Activated naive CD4-positive, alpha-beta T cell treated with anti-CD3 and anti-CD28 coated beads, Interleukin-2, amount 10 ng/mL, durations not matched to agents 7 days and 5 days (primary cell): Measurements from ENCODE around the gene MYO10.
"Not testable (repeated sequence)": the region's sequence is repeated elsewhere in the genome, so short reads cannot be mapped to it uniquely, and the experiment has no call there.

Experiments used
- CTCF ChIA-PET: fragments of 350-600 bp; sonication (Branson Sonifier 250); formaldehyde crosslinking; loops from one replicate; lab custom pipeline; 2021; ENCODE audit warnings: antibody characterized with exemption; lab: Charles Lee
- DNase-seq: peaks from one replicate; pipeline ENCODE4 v3.0.0-alpha.2; 2020
- H3K27ac Mint-ChIP-seq: one replicate; pipeline ENCODE4 v1.8.0; 2021; ENCODE audit warnings: mild to moderate bottlenecking, moderate library complexity, mixed read lengths
- H3K27me3 Mint-ChIP-seq: one replicate; pipeline ENCODE4 v1.8.0; 2021; ENCODE audit warnings: mild to moderate bottlenecking, mixed read lengths
- H3K36me3 Mint-ChIP-seq: one replicate; pipeline ENCODE4 v1.8.0; 2021; ENCODE audit warnings: mixed read lengths
- H3K4me1 Mint-ChIP-seq: one replicate; pipeline ENCODE4 v1.8.0; 2021; ENCODE audit warnings: mixed read lengths
- H3K4me3 Mint-ChIP-seq: one replicate; pipeline ENCODE4 v1.8.0; 2021; ENCODE audit warnings: mild to moderate bottlenecking, moderate library complexity, mixed read lengths
- H3K9me3 Mint-ChIP-seq: one replicate; pipeline ENCODE4 v1.8.0; 2021; ENCODE audit warnings: mixed read lengths

MYO10 gene

GRCh38 chr5:16663840-16664239, 272.2 kb downstream of the MYO10 start:
- no peaks in the 10 kb centered on the region for H3K36me3 Mint-ChIP-seq
- CTCF ChIA-PET, result interaction anchor here (0.6 kb wide), 1 partner anchor 529 kb away, joined by 4 read pairs; no protein-coding TSS in a partner anchor
- DNase-seq, result no peak
- H3K27me3 Mint-ChIP-seq, result peaks cover 13% of the 10 kb centered on the region
- H3K4me1 Mint-ChIP-seq, result peaks cover 2% of the 10 kb centered on the region
- no peaks in the 10 kb centered on the region for H3K9me3 Mint-ChIP-seq
- no peak overlapping the region for H3K27ac Mint-ChIP-seq
- no peak overlapping the region for H3K4me3 Mint-ChIP-seq

DNA sequence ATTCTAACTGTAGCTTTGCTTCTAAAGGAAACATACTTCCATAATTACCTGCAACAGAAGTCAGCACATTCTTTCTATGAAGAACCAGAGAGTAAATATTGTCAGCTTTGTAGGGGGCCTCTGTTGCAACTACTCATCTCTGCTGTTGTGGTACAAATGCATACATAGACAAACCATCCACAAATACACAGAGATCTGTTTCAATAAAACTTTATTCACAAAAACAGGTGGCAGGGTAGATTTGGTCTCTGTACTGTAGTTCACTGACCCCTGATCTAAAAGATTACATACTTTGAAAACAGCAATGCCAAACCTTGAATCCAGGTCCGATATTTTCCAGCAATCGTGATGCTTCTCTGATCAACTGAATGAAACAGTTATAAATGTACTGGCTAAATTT, 274.4 kb downstream of the MYO10 start:
- Mint-ChIP-seq H3K4me1 (peaks cover under 1% of the 10 kb centered on the region), H3K4me3 (no peak overlapping the region), H3K36me3 (no peaks in the 10 kb centered on the region), H3K9me3 (no peaks in the 10 kb centered on the region), H3K27me3 (peaks cover 14% of the 10 kb centered on the region), H3K27ac (no peak overlapping the region)
- DNase-seq, result no peak
- CTCF ChIA-PET, result interaction anchor here (0.8 kb wide), 1 partner anchor 205 kb away, joined by 4 read pairs; no protein-coding TSS in a partner anchor

GRCh38 chr5:16660982-16661381, 275.1 kb downstream of the MYO10 start:
- Mint-ChIP-seq H3K27ac (no peak overlapping the region), H3K9me3 (no peaks in the 10 kb centered on the region), H3K4me1 (no peaks in the 10 kb centered on the region), H3K4me3 (no peak overlapping the region), H3K27me3 (peaks cover 10% of the 10 kb centered on the region), H3K36me3 (no peaks in the 10 kb centered on the region)
- CTCF ChIA-PET, result interaction anchor here (0.8 kb wide), 1 partner anchor 204 kb away, joined by 4 read pairs; no protein-coding TSS in a partner anchor
- DNase-seq, result no peak

DNA sequence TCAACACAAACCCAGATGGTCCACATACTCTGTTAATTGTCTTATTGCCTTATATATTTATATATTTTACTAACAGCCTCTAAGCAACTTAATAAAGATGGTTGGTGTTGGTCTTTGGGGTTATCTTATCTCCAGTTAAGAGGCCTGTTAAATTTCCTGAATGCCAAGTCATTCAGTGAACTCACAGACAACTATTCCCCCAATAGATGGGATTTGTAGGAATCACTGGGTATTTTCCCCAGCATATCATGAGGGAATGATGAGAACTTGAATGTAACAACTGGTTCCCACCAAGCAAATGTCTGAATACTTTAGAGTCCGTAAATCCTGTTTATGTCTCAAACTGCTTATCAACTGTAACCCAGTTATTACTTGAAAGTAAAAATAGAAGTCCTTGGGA, 276.6 kb downstream of the MYO10 start:
- DNase-seq, result no peak
- CTCF ChIA-PET, result no interaction called here
- Mint-ChIP-seq H3K27me3 (peaks cover 9% of the 10 kb centered on the region), H3K4me1 (no peaks in the 10 kb centered on the region), H3K4me3 (no peak overlapping the region), H3K27ac (no peak overlapping the region), H3K36me3 (no peaks in the 10 kb centered on the region), H3K9me3 (no peaks in the 10 kb centered on the region)

- Mint-ChIP-seq H3K4me3 (no peak overlapping the region), H3K4me1 (no peaks in the 10 kb centered on the region), H3K27me3 (peaks cover 6% of the 10 kb centered on the region), H3K36me3 (no peaks in the 10 kb centered on the region), H3K27ac (no peak overlapping the region), H3K9me3 (no peaks in the 10 kb centered on the region)
- CTCF ChIA-PET, result interaction anchor here (0.8 to 3.2 kb wide), 3 partner anchors 10 to 51 kb away, joined by 3 to 14 read pairs (median 3); no protein-coding TSS in a partner anchor
- no peak for DNase-seq
Measured at GRCh38 chr5:16656561-16657191, 279.4 kb downstream of the MYO10 start.

- DNase-seq, result no peak
- no peak overlapping the region for H3K27ac Mint-ChIP-seq
- no peaks in the 10 kb centered on the region for H3K36me3 Mint-ChIP-seq
- H3K9me3 Mint-ChIP-seq, result peaks cover 4% of the 10 kb centered on the region
- peaks cover 6% of the 10 kb centered on the region for H3K27me3 Mint-ChIP-seq
- H3K4me1 Mint-ChIP-seq, result no peaks in the 10 kb centered on the region
- CTCF ChIA-PET, result no interaction called here
- no peak overlapping the region for H3K4me3 Mint-ChIP-seq
Measured at GRCh38 chr5:16654647-16655334, 281.3 kb downstream of the MYO10 start.

DNA sequence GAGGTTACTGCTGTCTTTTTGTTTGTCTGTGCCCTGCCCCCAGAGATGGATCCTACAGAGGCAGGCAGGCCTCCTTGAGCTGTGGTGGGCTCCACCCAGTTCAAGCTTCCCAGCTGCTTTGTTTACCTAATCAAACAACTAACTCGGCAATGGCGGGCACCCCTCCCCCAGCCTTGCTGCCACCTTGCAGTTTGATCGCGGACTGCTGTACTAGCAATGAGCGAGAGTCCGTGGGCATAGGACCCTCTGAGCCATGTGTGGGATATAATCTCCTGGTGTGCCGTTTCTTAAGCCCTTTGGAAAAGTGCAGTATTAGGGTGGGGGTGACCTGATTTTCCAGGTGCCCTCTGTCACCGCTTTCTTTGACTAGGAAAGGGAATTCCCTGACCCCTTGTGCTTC, 287.3 kb downstream of the MYO10 start:
- H3K27me3 Mint-ChIP-seq, H3K27ac Mint-ChIP-seq, H3K4me3 Mint-ChIP-seq, DNase-seq, H3K36me3 Mint-ChIP-seq: not testable (repeated sequence)
- CTCF ChIA-PET, result interaction anchor here (1.0 kb wide), 1 partner anchor 41 kb away, joined by 3 read pairs; no protein-coding TSS in a partner anchor
- Mint-ChIP-seq H3K9me3 (peaks cover 20% of the 10 kb centered on the region), H3K4me1 (peaks cover 12% of the 10 kb centered on the region)

DNA sequence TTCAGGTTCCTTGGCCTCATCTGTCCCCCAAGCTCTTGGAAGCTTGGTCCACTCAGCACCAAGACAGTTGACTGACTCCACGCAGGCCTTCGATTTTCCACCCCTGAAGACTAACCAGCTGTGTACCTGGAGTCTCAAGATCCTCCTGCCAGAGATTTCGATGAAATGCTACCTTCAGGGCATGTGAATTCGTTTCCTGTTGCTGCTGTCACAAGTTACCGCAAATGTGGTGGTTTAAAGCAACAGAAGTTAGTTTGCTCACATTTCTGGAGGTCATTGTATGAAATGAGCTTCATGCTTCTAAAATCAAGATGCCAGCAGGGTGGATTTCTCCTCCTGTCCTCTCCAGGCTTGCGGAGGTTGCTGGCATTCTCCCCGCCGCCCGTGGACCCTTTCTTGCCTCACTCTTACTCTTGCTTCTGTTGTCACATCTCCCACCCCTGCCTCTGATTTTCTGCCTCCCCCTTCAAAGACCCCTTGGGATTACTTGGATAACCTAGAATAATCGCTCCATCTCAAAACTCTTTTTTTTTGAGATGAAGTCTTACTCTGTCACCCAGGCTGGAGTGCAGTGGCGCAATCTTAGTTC, 291.7 kb downstream of the MYO10 start:
- H3K27me3 Mint-ChIP-seq, result peaks cover 10% of the 10 kb centered on the region

DNA sequence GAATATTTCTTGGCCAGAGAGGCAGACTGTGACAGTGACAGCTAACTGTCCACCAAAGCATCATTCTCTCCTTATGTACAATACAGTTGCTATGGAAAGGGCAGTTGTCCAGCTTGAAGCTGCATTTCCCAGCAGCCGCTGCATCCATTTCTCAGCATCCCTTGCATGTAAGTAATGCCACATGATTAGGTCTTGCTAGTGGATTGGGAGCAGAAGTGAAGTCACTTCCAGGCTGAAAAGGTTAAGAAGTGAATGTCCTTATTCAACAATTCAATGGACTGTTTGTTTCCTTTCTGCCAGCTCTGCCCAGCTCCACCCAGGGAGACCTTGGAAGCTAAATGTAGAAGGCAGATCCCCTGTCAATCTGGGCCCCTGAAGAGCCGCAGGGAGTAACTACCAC, 293.2 kb downstream of the MYO10 start:
- peaks cover 17% of the 10 kb centered on the region for H3K9me3 Mint-ChIP-seq
- H3K36me3 Mint-ChIP-seq, result peaks cover 1% of the 10 kb centered on the region
- CTCF ChIA-PET, result no interaction called here
- H3K27ac Mint-ChIP-seq, result no peak overlapping the region
- H3K27me3 Mint-ChIP-seq, result peaks cover 16% of the 10 kb centered on the region
- no peak for DNase-seq
- H3K4me1 Mint-ChIP-seq, result peaks cover 14% of the 10 kb centered on the region
- no peak overlapping the region for H3K4me3 Mint-ChIP-seq

More for the DNA sequence above, 291.7 kb downstream of the MYO10 start:
- CTCF ChIA-PET, result no interaction called here
- peaks cover 16% of the 10 kb centered on the region for H3K9me3 Mint-ChIP-seq
- H3K4me3 Mint-ChIP-seq, result no peak overlapping the region
- peak overlapping the region; percentile 33 for H3K27ac Mint-ChIP-seq
- H3K4me1 Mint-ChIP-seq, result peaks cover 14% of the 10 kb centered on the region
- DNase-seq, result peak; percentile 38
- H3K36me3 Mint-ChIP-seq, result peaks cover 1% of the 10 kb centered on the region

GRCh38 chr5:16639206-16639605, 296.9 kb downstream of the MYO10 start:
- Mint-ChIP-seq H3K9me3 (peaks cover 2% of the 10 kb centered on the region), H3K27ac (no peak overlapping the region), H3K4me1 (peaks cover 7% of the 10 kb centered on the region), H3K36me3 (no peaks in the 10 kb centered on the region), H3K4me3 (no peak overlapping the region), H3K27me3 (peaks cover 13% of the 10 kb centered on the region)
- CTCF ChIA-PET, result interaction anchor here (1.1 kb wide), 1 partner anchor 87 kb away, joined by 3 read pairs; no protein-coding TSS in a partner anchor
- no peak for DNase-seq

- H3K36me3 Mint-ChIP-seq, result peaks cover 11% of the 10 kb centered on the region
- peak overlapping the region; percentile 99 for H3K27ac Mint-ChIP-seq
- H3K4me1 Mint-ChIP-seq, result peaks cover 62% of the 10 kb centered on the region
- CTCF ChIA-PET, result interaction anchor here (2.1 to 3.2 kb wide), 2 partner anchors 12 to 38 kb away, joined by 14 to 16 read pairs; partner anchors contain the start of gene RETREG1
- peaks cover 5% of the 10 kb centered on the region for H3K9me3 Mint-ChIP-seq
- H3K27me3 Mint-ChIP-seq, result no peaks in the 10 kb centered on the region
- no peak overlapping the region for H3K4me3 Mint-ChIP-seq
- no peak for DNase-seq
Measured at GRCh38 chr5:16628376-16628775, 307.7 kb downstream of the MYO10 start.

- Mint-ChIP-seq H3K27ac (peak overlapping the region; percentile 92), H3K27me3 (no peaks in the 10 kb centered on the region), H3K9me3 (no peaks in the 10 kb centered on the region), H3K36me3 (peaks cover 9% of the 10 kb centered on the region), H3K4me3 (no peak overlapping the region), H3K4me1 (peaks cover 63% of the 10 kb centered on the region)
- DNase-seq, result peak; percentile 55
- CTCF ChIA-PET, result interaction anchor here (0.9 to 3.2 kb wide), 4 partner anchors 8 to 62 kb away, joined by 3 to 16 read pairs (median 10); partner anchors contain the start of gene RETREG1
Measured at GRCh38 chr5:16626696-16627264, 309.3 kb downstream of the MYO10 start.

GRCh38 chr5:16625096-16625495, 311.0 kb downstream of the MYO10 start:
- H3K9me3 Mint-ChIP-seq, result no peaks in the 10 kb centered on the region
- H3K27me3 Mint-ChIP-seq, result no peaks in the 10 kb centered on the region
- H3K36me3 Mint-ChIP-seq, result peaks cover 2% of the 10 kb centered on the region
- CTCF ChIA-PET, result interaction anchor here (3.2 kb wide), 1 partner anchor 9 kb away, joined by 16 read pairs; the partner anchor contains the start of gene RETREG1
- peaks cover 62% of the 10 kb centered on the region for H3K4me1 Mint-ChIP-seq
- no peak overlapping the region for H3K27ac Mint-ChIP-seq
- no peak for DNase-seq
- H3K4me3 Mint-ChIP-seq, result no peak overlapping the region

DNA sequence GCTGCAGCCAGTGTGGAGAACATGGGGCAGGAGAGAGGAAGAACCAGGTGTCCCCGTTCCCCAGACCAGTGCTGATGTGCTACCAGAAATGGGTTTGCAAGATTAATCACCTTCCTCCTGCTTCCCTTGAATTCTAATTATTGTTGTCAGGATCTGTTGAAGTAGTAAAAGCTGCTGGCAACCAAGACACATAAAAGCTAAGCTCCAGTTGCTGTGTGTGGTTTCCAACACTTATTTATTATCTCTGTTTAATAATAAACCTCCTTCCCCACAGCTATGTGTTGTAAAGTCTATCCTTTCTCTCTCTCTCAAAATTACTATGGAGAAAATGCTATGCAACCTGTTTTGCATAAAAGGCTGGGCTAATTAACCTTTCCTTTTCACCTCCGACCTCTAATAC, 317.0 kb downstream of the MYO10 start:
- H3K27ac Mint-ChIP-seq, result no peak overlapping the region
- DNase-seq, result no peak
- H3K9me3 Mint-ChIP-seq, result no peaks in the 10 kb centered on the region
- peaks cover 29% of the 10 kb centered on the region for H3K4me1 Mint-ChIP-seq
- peaks cover 14% of the 10 kb centered on the region for H3K36me3 Mint-ChIP-seq
- H3K27me3 Mint-ChIP-seq, result peaks cover 3% of the 10 kb centered on the region
- H3K4me3 Mint-ChIP-seq, result no peak overlapping the region
- CTCF ChIA-PET, result interaction anchor here (1.3 kb wide), 1 partner anchor 47 kb away, joined by 3 read pairs; no protein-coding TSS in a partner anchor
